Measurements from ENCODE around the gene TOLLIP.
"Not testable (repeated sequence)": the region's sequence is repeated elsewhere in the genome, so short reads cannot be mapped to it uniquely, and the experiment has no call there.

The TOLLIP gene

DNA sequence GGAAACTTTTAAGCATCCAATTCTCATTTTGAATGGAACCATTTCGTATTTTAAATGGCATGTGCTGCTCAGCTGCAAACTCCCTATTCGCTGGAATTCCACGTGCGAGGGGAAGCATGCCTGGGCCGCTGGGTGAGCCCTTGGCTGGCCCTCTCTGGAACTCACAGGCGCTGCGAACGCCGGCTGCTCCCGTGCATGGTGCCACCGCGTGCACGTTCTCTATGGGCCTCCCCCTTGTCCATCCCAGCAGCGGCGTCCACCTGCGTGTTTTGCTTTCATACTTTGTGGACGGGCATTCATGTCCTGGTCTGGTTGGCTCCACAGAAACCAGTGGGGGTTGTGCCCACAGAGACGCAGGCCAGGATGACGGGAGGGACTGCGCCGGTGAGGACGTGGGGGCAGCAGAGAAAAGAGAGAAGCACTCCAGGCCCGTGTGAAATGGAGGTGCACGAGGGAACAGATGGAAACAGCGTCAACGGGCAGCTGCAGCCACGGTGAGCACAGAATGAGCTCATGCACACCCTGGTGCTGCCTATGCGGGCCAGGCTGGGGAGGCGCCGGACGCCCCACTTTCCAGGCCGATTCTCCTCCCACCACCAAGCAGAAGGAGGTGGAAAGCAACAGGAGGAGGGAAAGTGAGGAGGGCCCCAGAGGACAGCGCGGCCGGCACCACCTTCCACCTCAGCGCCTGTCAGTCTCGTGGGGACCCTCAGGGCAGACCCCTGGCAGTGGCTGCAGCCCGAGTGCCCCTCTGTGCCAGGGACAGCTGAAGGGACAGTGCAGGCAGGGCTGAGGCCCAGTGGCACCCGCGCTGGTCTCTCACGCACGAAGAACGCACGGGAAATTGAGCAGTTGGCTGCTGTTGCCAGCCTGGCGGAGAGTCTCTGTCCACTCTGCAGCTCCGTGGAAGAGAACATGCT is 29.1 kb downstream of the TOLLIP start:
- no peak for DNase-seq

DNA sequence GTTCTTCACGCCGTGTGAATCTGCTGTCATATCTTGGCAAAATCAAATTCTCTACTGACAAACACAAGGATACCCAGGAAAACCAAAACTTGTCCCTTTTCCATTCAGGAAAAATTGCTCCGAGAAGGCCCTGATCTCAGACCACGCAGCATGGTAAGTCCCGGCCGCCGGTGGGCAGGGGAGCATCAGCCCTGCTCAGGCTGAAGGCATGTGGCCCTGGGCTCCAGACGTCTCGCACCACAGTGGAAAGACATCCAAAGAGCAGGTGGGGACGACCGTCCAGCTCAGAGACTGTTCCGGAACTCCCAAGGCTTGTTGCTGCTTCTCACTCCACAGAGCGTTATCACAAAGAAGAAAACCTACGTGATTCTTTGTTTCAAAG is 29.8 kb downstream of the TOLLIP start:
- no peak for DNase-seq

DNA sequence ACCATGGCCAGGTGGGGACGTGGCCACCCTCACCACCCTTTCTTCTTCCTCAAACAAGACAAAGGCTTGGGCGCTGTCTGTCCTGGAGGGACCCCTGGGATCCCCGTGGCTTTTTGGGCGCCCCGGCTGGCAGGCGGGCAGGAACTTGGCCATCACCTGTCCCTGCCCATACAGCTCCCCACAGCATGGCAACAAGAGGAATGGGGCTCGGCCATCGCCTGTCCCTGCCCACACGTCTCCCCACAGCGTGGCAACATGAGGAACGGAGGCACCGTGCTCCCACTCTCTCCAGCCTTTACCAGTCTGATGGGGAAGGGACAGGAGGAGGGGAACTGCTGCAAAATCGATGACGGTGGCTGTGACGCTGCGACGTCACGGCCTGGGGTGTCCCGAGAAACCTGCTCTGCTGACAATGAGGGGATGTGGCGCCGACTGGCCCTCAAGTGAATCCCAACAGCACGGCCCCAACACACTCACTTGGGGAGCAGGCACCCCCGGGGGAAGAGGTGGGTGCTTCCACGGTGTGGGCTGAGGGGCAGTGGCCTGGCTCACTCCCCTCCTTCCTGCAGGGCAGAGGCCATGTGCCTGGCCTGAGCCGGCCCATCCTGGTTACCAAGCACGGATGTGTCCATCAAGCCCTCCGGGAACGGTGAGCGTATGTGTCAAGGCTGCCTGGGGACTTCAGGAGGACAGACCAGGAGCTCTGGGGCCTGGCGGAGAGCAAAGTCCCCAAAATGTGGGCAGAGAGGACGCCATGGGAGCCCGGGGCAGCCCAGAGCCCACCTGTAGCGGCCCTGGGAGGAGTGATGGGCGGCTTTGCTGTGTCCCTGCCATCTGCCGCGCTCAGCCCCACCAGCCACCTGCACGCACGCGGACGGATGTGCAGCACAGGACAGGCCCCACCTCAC is 30.4 kb downstream of the TOLLIP start:
- DNase-seq = no peak

DNA sequence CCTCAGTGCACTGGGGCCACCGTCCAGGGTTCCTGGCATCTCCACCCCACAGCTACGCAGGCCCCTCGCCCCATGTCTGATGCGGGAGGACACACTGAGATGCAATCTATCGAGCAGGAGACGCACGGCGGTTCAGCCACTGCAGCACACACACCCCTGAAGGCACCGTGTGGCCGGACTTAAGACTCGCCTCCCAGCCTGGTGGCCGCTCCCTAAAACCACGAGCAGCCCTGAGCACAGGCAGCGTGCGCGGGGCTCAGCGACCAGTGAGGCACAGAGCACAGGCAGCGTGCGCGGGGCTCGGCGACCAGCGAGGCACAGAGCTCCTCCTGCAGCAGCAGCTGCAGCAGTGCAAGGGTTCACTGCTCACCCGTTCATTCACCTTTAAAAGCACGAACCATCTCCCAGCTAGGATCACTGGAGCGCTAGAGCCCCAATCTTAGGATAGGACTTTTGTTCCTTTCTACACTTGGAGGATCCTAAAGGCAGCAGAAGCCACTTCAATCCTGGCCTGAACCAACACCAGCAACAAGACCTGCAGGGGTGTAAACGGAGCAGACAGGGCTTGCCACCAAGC is 31.4 kb downstream of the TOLLIP start:
- DNase-seq = no peak

DNA sequence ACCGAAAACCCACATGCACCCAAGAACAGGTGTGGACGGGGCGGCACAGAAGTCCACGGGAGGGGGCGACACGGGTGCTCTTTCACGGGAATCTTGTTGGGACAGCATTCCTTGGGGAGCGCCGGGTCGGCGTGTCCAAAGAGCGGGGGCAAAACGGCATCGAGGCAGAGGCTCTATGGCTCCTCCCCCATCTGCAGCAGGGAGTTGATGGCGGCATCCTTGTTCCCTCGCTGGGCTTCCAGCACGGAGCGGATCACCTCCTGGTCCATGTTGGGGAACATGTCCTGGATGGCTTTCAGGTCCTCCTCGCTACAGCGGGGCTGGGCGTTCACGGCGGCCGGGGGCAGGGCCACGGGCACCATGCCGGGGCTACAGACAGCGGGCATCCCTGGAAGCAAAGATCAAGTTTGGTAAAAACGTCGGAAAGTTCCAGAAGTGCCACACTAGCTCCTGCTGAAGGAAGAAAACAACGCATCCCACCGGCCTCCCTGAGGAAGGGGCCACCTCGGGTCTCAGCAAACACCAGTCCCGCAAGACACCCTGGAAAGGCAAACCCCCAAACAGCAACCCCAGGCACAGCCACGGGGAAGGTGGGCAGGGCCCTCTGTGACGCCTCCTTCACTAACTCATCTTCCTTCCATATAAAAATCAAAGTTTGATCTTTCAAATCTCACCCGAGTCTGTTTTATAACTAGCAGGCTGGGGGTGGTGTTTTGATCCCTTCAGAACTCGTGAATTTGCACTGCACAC is 32.4 kb downstream of the TOLLIP start:
- DNase-seq = no peak

DNA sequence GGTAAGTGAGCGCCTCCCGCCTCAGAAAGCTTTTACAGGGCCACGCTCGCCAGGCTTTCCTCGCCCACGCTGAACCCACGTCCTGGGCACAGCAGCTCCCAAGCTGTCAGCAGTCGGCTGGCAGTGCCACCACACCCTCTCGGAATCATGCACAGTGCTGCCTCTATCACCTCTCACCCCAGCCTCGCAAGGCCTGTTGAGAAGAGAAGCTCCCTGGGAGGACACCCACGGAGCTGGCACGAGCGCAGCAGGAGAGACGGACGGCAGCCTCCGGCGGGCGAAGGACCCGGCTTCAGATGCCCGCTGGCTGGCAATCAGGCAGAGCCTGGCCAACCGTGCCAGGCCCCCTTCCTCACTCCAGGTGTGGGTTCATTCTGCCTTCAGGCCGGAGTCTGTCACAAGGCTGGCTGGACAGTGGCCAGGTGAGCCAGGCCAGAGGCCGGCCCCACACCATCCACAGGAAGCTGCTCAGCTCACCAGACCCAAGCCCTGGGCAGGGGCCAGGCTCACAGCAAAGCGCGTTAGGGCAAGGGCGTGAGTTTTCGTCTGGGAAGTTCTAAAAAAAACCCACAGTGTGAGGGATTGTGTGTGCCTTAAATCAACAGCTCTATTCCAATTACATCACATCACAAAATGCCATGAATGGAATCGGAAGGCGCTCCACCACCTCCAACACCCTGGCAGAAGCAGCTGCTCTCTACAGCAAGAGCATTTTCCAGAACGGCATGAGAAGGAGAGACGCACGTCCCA is 33.2 kb downstream of the TOLLIP start:
- DNase-seq = no peak

DNA sequence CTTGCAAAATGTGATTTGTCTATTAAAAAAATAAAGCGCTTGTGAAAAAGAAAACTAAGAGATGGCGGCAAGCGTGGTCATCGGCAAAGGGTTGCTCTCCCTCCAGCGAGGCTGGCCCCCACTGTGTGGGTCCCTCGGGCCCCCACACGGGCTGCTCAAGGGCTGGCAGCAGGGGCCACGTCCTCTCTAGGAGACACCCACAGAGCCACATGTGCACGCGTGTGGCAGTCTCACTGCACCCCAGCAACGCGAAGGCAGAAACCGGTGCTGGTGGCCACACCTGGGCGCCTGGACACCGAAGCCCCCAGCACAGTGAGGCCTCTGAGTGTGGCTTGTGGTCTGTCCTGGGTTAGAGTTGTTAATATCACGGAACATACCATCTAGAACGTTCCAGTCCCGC is 34.4 kb downstream of the TOLLIP start:
- DNase-seq = no peak

DNA sequence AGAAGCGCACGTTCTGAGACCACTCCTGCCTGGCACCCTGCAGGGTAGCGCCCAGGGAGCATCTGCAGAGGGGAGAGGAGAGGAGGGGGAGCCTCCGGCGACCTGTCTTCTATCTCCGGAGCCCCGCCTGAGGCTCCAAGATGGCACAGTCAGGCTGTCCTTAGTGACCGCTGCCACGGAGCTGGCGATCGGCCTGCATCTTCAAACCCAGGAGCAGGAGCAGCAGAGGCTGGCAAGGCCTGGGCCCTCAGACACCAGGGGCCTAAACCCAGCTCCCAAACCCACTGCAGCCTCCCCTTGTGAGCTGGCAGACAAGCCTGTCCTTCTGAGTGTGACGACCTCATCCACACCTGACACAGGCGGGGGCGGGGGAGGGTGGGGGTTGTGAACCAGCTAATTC is 34.9 kb downstream of the TOLLIP start:
- DNase-seq = no peak

DNA sequence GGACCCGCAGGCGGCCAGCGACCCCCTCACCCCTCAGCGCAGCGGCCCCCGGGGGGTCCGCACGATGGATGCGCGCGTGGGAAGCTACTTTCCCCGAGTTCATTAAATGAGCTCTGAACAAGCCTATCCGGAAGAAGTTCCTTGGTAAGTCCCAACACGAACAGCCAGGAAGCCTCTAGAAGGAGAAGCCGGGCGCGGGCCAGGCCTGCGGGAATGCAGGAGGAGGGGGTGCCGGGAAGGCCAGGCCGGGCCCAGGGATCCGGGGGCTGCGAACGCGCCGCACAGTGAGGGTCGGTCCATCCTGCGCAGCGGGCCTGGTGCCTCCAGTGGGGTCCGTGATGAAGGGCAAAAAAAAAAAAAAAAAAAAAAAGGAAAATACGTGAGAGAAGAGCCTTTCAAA is 36.9 kb downstream of the TOLLIP start:
- no peak for DNase-seq

DNA sequence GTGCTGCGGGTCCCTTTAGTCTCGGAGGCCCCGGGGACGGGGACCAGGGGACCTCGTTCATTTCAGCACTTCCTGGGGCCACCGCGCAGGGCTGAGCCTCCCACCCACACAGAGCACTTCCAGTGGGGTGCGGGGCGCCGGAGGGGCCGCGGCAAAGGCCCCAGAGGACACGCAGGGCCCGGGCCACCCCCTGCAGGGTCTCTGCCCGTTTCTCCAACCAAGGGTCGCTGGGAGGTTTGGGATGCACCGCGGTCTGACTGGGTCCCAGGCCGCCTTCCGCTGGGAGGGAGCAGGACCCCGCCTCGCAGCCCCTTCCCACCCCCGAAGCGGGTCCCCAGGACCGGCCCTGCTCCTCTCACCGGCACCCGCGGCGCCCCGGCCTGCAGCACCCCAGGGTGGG is 37.5 kb downstream of the TOLLIP start:
- no peak for DNase-seq

DNA sequence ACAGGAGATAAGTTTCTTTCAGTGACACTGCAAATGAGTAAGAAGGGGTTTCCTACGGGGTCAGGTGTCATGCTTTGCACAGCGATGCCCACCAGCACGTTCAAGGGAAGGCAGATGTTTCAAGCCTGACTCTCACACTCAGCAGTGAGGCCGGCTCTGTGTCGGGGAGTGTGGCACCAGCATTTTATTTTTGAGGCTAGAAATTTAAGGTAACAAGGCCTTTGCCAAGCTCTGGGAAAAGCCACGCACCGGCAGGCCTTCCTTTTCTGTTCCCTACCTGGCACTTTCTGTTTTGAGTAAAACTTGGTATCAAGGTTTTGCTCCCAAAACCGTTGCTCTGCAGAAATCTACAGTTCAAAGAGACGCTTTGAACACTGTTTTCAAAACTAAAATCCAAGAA is 38.0 kb downstream of the TOLLIP start:
- no peak for DNase-seq

DNA sequence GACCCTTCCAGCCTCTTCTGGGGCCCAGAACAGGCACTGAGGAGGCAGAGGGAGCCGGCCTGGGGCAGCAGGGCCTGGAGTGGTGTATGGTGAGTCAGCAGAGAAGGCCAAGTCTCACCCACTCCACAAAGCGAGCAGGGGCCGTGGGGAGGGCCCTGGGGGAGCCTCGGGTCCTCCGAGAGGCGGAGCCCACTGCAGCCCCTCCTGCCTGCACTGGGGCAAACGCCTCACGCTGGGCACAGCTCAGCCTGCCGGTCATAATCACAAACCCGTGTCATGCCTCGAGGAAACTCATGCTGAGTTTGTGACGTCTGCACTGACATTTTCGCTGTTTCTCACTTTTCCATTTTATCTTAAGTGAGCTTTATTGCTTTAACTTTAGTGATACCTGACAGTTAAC is 38.4 kb downstream of the TOLLIP start:
- no peak for DNase-seq

DNA sequence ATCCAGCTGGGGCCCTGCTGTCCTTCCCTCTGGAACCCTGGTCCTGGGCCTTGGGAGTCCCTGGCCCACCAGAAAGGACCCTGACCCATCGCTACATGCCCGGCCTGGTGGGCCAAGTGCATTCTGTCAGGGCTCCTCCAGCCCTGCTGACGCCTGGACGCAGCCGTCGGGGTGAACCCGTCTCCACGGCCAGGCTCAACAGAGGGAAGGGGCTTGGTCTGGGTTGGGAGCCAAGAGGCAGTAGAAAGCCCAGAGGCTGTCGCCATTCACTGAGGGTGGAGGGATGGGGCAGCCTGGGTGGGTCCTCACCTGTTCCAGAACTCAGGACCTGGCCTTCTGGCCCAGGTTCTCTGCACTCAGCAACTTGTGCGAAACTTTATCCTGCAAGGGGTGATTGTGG is 39.0 kb downstream of the TOLLIP start:
- no peak for DNase-seq

DNA sequence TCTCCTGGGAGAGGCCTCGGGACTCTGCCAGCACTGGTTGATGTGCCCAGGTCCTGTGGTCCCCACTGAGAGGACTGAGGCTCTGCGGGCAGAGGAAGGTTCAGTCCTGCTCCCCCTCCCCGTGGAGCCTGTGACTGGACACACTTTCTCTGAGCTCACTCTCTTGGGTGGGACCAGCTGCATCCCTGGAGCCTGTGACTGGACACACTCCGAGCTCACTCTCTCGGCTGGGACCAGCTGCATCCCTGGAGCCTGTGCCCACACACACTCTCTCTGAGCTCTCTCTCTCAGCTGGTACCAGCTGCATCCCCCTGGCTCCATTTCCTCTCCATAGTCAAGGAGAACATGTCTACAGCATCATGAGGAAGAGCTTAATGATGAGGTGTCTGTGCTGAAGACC is 39.5 kb downstream of the TOLLIP start:
- no peak for DNase-seq

DNA sequence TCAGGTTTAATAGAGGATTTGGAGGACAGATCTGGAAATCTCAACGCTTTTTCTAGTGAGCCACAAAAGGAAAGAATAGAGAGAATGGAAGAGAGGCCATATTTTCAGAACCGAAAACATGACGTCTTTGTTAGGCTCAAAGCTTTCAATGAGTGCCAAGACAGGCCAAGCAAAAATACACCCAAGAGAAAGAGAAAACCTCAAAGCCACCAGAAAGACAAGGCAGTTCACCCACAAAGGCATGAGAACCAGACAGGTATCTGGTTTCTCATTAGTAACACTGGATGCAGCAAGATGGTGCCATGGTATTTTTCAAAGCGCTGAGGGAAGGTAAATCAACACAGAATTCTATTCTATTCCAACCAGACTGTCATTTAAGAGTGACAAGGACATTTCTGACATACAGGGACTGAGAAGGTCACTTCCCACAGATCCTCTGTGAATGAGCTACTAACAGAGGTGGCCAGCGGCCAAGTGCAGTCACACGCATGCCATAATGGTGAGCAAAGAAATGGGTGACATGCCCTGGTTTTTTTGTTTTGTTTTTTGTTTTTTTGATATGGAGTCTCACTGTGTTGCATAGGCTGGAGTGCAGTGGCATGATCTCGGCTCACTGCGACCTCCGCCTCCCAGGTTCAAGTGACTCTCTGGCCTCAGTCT is 41.9 kb downstream of the TOLLIP start:
- no peak for DNase-seq

DNA sequence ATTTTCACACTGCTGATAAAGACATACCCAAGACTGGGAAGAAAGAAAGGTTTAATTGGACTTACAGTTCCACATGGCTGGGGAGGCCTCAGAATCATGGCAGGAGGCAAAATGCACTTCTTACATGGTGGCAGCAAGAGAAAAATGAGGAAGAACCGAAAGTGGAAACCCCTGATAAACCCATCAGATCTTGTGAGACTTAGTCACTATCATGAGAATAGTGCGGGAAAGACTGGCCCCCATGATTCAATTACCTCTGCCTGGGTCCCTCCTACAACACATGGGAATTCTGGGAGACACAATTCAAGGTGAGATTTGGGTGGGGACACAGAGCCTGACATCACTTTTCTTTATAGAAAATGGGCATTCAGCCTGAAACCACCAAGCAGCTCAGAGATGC is 42.5 kb downstream of the TOLLIP start:
- DNase-seq = not testable (repeated sequence)

DNA sequence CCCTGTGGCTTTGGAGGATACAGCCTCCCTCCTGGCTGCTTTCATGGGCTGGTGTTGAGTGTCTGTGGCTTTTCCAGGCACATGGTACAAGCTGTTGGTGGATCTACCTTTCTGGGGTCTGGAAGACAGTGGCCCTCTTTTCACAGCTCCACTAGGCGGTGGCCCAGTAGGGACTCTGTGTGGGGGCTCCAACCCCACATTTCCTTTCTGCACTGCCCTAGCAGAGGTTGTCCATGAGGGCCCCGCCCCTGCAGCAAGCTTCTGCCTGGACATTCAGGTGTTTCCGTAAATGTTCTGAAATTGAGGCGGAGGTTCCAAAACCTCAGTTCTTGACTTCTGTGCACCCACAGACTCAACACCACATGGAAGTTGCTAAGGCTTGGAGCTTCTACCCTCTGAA is 44.0 kb downstream of the TOLLIP start:
- not testable (repeated sequence) for DNase-seq

DNA sequence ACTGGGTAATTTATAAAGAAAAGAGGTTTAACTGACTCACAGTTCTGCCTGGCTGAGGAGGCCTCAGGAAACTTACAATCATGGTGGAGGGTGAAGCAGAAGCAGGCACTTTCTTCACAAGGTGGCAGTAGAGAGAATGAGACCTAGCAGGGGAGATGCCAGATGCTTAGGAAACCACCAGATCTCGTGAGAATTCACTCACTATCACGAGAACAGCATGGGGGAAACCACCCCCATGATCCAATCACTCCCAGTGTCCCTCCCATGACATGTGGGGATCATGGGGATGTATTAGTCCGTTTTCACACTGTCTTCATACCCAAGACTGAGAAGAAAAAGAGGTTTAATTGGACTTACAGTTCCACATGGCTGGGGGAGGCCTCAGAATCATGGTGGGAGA is 45.0 kb downstream of the TOLLIP start:
- peak; percentile 62 for DNase-seq

DNA sequence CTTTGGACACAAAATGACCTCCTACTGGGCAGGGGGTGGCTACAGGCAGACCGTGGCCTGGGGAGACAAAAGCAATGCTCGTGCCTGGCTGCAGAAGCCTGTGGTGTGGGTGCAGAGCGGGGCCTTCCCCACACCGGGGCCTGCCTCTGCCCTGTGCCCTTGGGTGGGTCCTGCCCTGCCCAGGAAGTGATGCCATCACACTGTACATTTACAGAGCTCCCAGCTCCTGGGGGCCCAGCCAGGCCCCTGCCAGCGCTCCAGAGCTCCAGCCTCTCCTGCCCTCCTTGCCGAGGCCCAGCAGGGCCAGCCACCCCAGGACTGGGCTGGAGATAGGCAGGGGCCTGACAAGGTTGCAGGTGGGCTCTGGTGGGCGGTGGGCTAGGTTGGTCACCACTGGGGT is 46.4 kb downstream of the TOLLIP start:
- DNase-seq = no peak

DNA sequence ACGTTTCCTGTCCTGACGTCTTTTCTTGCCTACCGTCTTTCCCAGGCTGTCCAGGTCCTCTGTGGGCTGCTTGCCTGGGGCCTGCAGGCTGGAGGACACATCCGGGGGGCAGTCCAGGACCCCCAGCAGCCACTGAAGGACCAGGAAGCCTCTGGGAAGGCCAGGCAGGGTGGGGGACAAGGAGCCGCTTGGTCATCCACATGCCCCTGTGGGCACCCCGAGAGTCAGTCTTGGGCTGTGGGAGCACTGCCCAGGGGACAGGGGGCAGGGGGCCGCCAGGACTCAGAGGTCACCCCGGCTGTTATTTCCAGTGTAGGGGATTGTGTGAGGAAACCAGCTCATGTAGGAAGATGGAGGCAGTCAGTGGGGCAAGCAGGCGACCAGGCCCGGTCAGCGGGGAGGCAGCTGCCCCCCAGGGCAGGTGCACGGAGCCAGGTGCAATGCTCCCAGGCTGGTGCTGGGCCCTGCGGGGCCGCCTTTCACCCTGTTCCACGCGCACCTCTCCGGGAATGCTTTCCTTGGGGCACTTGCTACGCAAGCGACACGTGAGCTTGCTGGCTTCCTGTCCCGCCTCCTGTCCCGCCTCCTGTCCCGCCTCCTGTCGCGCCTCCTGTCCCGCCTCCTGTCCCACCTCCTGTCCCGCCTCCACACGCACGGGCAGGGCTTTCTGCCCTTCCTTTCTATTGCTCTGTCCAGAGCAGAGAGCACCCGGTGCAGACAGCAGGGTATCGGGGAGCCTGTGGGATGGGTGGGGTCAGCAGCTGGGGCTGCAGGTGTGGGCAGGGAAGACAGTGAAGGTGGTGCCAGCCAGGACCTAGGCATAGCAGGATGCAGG is 47.0 kb downstream of the TOLLIP start:
- DNase-seq = peak; percentile 83

All from CD4-positive, alpha-beta T cell treated with Interleukin-4 for 4 hours (primary cell).